Measurements from ENCODE around the gene RAPGEF1. TPM values are rescaled to one million over a fixed set of nuclear protein-coding genes. Genes with fewer than 3 reads are reported as not detected.
"Not testable (repeated sequence)": the region's sequence is repeated elsewhere in the genome, so short reads cannot be mapped to it uniquely, and the experiment has no call there.

Gene RAPGEF1
- 10 to 100 TPM; 35.6 to 44.8 (median 40.5) TPM for polyA plus RNA-seq (ENCODE audit: insufficient read depth in 1 of 5, insufficient read length in 5 of 5, low replicate concordance in 1 of 5)
- long read RNA-seq, donor 1, full-length matches to known transcripts, result 2 of 7 reads
- long read RNA-seq, donor 1, partial matches to known transcripts, result 5 of 7 reads
- long read RNA-seq, donor 1, other reads (novel, unspliced or antisense), result 0 of 7 reads
- long read RNA-seq, donor 2, partial matches to known transcripts, result 0 of 1 reads
- long read RNA-seq, donor 2, other reads (novel, unspliced or antisense), result 0 of 1 reads
- long read RNA-seq, donor 3, partial matches to known transcripts, result 0 of 1 reads
- long read RNA-seq, donor 3, other reads (novel, unspliced or antisense), result 0 of 1 reads
- long read RNA-seq, donor 4, partial matches to known transcripts, result 0 of 1 reads
- long read RNA-seq, donor 4, other reads (novel, unspliced or antisense), result 0 of 1 reads
- long read RNA-seq, donor 5, full-length matches to known transcripts, result 2 of 10 reads
- long read RNA-seq, donor 5, partial matches to known transcripts, result 8 of 10 reads
- long read RNA-seq, donor 5, other reads (novel, unspliced or antisense), result 0 of 10 reads
- long read RNA-seq, donor 6, full-length matches to known transcripts, result 1 of 1 reads
- long read RNA-seq, donor 6, partial matches to known transcripts, result 0 of 1 reads
- long read RNA-seq, donor 6, other reads (novel, unspliced or antisense), result 0 of 1 reads
- long read RNA-seq, donor 7, full-length matches to known transcripts, result 1 of 1 reads
- long read RNA-seq, donor 7, partial matches to known transcripts, result 0 of 1 reads
- long read RNA-seq, donor 7, other reads (novel, unspliced or antisense), result 0 of 1 reads
- long read RNA-seq, donor 8, result 0 reads

GRCh38 chr9:131739959-131740648 is at the start of gene RAPGEF1:
RAPGEF1 (minus strand) TSS chr9:131740076; CDS start chr9:131739830, 246 bp downstream.
- DNase-seq, result peak in 1 of 2 donors; percentile 45

GRCh38 chr9:131788851-131789250 is 49.0 kb upstream of the RAPGEF1 start:
- DNase-seq, result no peak

- no peak for DNase-seq
These were observed 48.0 kb upstream of the RAPGEF1 start for GRCh38 chr9:131787838-131788237.

GRCh38 chr9:131784748-131785501 is 45.0 kb upstream of the RAPGEF1 start:
- no peak for DNase-seq

- no peak for DNase-seq
These were observed 41.2 kb upstream of the RAPGEF1 start for GRCh38 chr9:131781069-131781468.

- DNase-seq, result peak in 1 of 2 donors; percentile 28
These were observed 36.6 kb upstream of the RAPGEF1 start for GRCh38 chr9:131776473-131776872.

- no peak for DNase-seq
These were observed 36.2 kb upstream of the RAPGEF1 start for GRCh38 chr9:131776036-131776435.

GRCh38 chr9:131774636-131775035 is 34.8 kb upstream of the RAPGEF1 start:
- DNase-seq, result no peak

GRCh38 chr9:131773911-131774379 is 34.1 kb upstream of the RAPGEF1 start:
- DNase-seq, result peak; percentile 45 to 68

GRCh38 chr9:131772940-131773339 is 33.1 kb upstream of the RAPGEF1 start:
- no peak for DNase-seq

- DNase-seq, result no peak
These were observed 31.8 kb upstream of the RAPGEF1 start for GRCh38 chr9:131771646-131772045.

- no peak for DNase-seq
These were observed 29.5 kb upstream of the RAPGEF1 start for GRCh38 chr9:131769361-131769760.

- DNase-seq, result no peak
These were observed 24.7 kb upstream of the RAPGEF1 start for GRCh38 chr9:131764568-131764967.

- peak; percentile 51 to 56 for DNase-seq
These were observed 22.6 kb upstream of the RAPGEF1 start for GRCh38 chr9:131762356-131762932.

GRCh38 chr9:131759017-131759647 is 19.3 kb upstream of the RAPGEF1 start:
- DNase-seq, result no peak

GRCh38 chr9:131757549-131757948 is 17.7 kb upstream of the RAPGEF1 start:
- no peak for DNase-seq

- peak; percentile 40 to 65 for DNase-seq
These were observed 15.8 kb upstream of the RAPGEF1 start for GRCh38 chr9:131755541-131756198.

GRCh38 chr9:131754846-131755245 is 15.0 kb upstream of the RAPGEF1 start:
- no peak for DNase-seq

- not testable (repeated sequence) for DNase-seq
These were observed 13.9 kb upstream of the RAPGEF1 start for GRCh38 chr9:131753751-131754150.

Measured in right lung (tissue), 10 donors.